OCI-LY1 (cell line): ENCODE data around the gene S100A16.

ENCODE experiments used
- EZH2 ChIP-seq: fragments of 200-600 bp; sonication (generic), shearing (Covaris generic); IDR thresholded peaks from 2 replicates; pipeline ENCODE4 v1.8.0; 2017; ENCODE audit warnings: borderline replicate concordance, mixed run types, mild to moderate bottlenecking, antibody characterized with exemption, low read length, moderate library complexity, mixed read lengths
- TF ChIP-seq, protein P1 (sequence below): fragments of 200-600 bp; sonication (generic), shearing (Covaris generic); IDR thresholded peaks from 2 replicates; pipeline ENCODE4 v1.5.1; 2017; ENCODE audit warnings: mild to moderate bottlenecking, antibody characterized with exemption, low read length, moderate library complexity, mixed read lengths

GRCh38 chr1:153649137-153649862 is 36.4 kb upstream of the S100A16 start:
- TF ChIP-seq, protein P1, sequence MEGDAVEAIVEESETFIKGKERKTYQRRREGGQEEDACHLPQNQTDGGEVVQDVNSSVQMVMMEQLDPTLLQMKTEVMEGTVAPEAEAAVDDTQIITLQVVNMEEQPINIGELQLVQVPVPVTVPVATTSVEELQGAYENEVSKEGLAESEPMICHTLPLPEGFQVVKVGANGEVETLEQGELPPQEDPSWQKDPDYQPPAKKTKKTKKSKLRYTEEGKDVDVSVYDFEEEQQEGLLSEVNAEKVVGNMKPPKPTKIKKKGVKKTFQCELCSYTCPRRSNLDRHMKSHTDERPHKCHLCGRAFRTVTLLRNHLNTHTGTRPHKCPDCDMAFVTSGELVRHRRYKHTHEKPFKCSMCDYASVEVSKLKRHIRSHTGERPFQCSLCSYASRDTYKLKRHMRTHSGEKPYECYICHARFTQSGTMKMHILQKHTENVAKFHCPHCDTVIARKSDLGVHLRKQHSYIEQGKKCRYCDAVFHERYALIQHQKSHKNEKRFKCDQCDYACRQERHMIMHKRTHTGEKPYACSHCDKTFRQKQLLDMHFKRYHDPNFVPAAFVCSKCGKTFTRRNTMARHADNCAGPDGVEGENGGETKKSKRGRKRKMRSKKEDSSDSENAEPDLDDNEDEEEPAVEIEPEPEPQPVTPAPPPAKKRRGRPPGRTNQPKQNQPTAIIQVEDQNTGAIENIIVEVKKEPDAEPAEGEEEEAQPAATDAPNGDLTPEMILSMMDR = no peak
- no peak for TF ChIP-seq EZH2
